HCT116 (cell line): ENCODE results near the gene SEC31B. TPM values are rescaled to one million over a fixed set of nuclear protein-coding genes. Genes with fewer than 3 reads are reported as not detected.

ENCODE experiments used
- ATAC-seq: fragments of 200-7000 bp; cut with Tn5 transposase; 2 replicates; pipeline ENCODE4 v1.9.1; 2020; ENCODE audit warnings: mild to moderate bottlenecking, moderate library complexity
- BruUV-seq: library from RNA; stranded (reverse); fragments of 400-500 nt; replicated peaks from 2 replicates; lab custom pipeline; 2021; lab: Mats Ljungman, UMichigan
- CTCF ChIA-PET: fragments of 300-600 bp; sonication (Branson Sonifier 250); formaldehyde crosslinking; loops from one replicate; lab custom pipeline; 2021; ENCODE audit warnings: antibody characterized with exemption; lab: Charles Lee
- POLR2A ChIA-PET: fragments of 300-600, 350-600 bp; sonication (Branson Sonifier 250); formaldehyde crosslinking; loops from one replicate; lab custom pipeline; 2021; ENCODE audit warnings: antibody characterized with exemption; lab: Charles Lee
- RAD21 ChIA-PET, 2 experiments: fragments of 300-600 bp; sonication (Branson Sonifier 250); formaldehyde crosslinking; loops; one replicate each; lab custom pipeline; 2023; ENCODE audit warnings: low total read pairs in 2 of 2; ENCODE audit not compliant: uncharacterized antibody in 2 of 2, unreplicated experiment in 2 of 2, low non-redundant PET in 1 of 2; lab: Charles Lee
- DNase-seq: peaks from one replicate; pipeline ENCODE4 v3.0.0-alpha.2; 2010; ENCODE audit warnings: low read depth, low spot score
- H2AFZ ChIP-seq: fragments of 200-600 bp; shearing (Covaris generic), sonication (generic); 2 replicates; pipeline ENCODE4 v1.6.1; 2017; ENCODE audit warnings: low read depth, mixed run types, mixed read lengths, antibody characterized with exemption, low read length; ENCODE audit not compliant: poor library complexity, severe bottlenecking
- H3K27ac ChIP-seq: 2 replicates; pipeline ENCODE4 v1.5.1; 2012; ENCODE audit warnings: low read depth, low read length
- H3K27me3 ChIP-seq: fragments of 200-600 bp; sonication (generic); 2 replicates; pipeline ENCODE4 v1.6.1; 2016; ENCODE audit warnings: mixed run types, low read length, mixed read lengths; ENCODE audit not compliant: insufficient read depth
- H3K36me3 ChIP-seq, 2 experiments: fragments of 200-500 bp in 1 of 2; fragments of 200-600 bp in 1 of 2; sonication (Bioruptor generic) in 1 of 2; sonication (generic) in 1 of 2; 2 replicates each; pipeline versions ENCODE4 v1.5.1 to v1.6.1; 2014 to 2016; ENCODE audit warnings: low read length in 2 of 2, inconsistent platforms in 1 of 2, mixed read lengths in 1 of 2, mixed run types in 1 of 2; ENCODE audit not compliant: insufficient read depth in 2 of 2, control insufficient read depth in 1 of 2
- H3K4me1 ChIP-seq, 2 experiments: fragments of 200-600 bp in 1 of 2; sonication (generic) in 1 of 2; 2 replicates each; pipeline versions ENCODE4 v1.5.1 to v1.6.1; 2012 to 2017; ENCODE audit warnings: low read length in 2 of 2, inconsistent platforms in 1 of 2, mild to moderate bottlenecking in 1 of 2, mixed read lengths in 1 of 2, mixed run types in 1 of 2, moderate library complexity in 1 of 2; ENCODE audit not compliant: insufficient read depth in 2 of 2, control insufficient read depth in 1 of 2
- H3K4me2 ChIP-seq: fragments of 200-600 bp; sonication (generic); 2 replicates; pipeline ENCODE4 v1.6.1; 2017; ENCODE audit warnings: mixed run types, low read length, mixed read lengths
- H3K4me3 ChIP-seq, 2 experiments: fragments of 200-600 bp in 1 of 2; sonication (generic) in 1 of 2; replicated peaks in 1 of 2; 2 replicates each; pipeline ENCODE4 v1.5.1; 2011 to 2016; ENCODE audit warnings: low read length in 2 of 2, control low read depth in 1 of 2, low read depth in 1 of 2, mild to moderate bottlenecking in 1 of 2, mixed read lengths in 1 of 2, mixed run types in 1 of 2
- H3K79me2 ChIP-seq: fragments of 200-600 bp; sonication (generic); 2 replicates; pipeline ENCODE4 v1.6.1; 2017; ENCODE audit warnings: mild to moderate bottlenecking, mixed run types, low read length, moderate library complexity, mixed read lengths; ENCODE audit not compliant: insufficient read depth
- H3K9ac ChIP-seq: fragments of 200-600 bp; sonication (generic); 2 replicates; pipeline ENCODE4 v1.6.1; 2016; ENCODE audit warnings: low read length, mixed read lengths
- H3K9me2 ChIP-seq: fragments of 200-600 bp; sonication (generic), shearing (Covaris generic); 2 replicates; pipeline ENCODE4 v1.6.1; 2017; ENCODE audit warnings: mixed run types, mild to moderate bottlenecking, moderate library complexity; ENCODE audit not compliant: insufficient read depth
- H3K9me3 ChIP-seq, 2 experiments: fragments of 200-500 bp in 1 of 2; fragments of 200-600 bp in 1 of 2; sonication (Bioruptor generic) in 1 of 2; sonication (generic) in 1 of 2; 2 replicates each; pipeline ENCODE4 v1.6.1; 2014 to 2017; ENCODE audit warnings: low read length in 2 of 2, mixed read lengths in 2 of 2, inconsistent platforms in 1 of 2, low read depth in 1 of 2, mild to moderate bottlenecking in 1 of 2, mixed run types in 1 of 2, moderate library complexity in 1 of 2; ENCODE audit not compliant: control insufficient read depth in 1 of 2, insufficient read depth in 1 of 2
- H4K20me1 ChIP-seq: fragments of 200-600 bp; sonication (generic), shearing (Covaris generic); 2 replicates; pipeline ENCODE4 v1.6.1; 2017; ENCODE audit warnings: mixed run types, mild to moderate bottlenecking, moderate library complexity; ENCODE audit not compliant: insufficient read depth
- CBX3 ChIP-seq: IDR thresholded peaks from 2 replicates; pipeline ENCODE4 v1.6.1; 2012; ENCODE audit warnings: low read depth
- CEBPB ChIP-seq: IDR thresholded peaks from 2 replicates; pipeline ENCODE4 v1.6.1; 2012; ENCODE audit warnings: low read depth
- EZH2 ChIP-seq: fragments of 200-600 bp; sonication (generic); IDR thresholded peaks from 2 replicates; pipeline ENCODE4 v1.6.1; 2017; ENCODE audit warnings: antibody characterized with exemption, mixed run types
- FOSL1 ChIP-seq: IDR thresholded peaks from 2 replicates; pipeline ENCODE4 v1.6.1; 2012; ENCODE audit warnings: low read depth
- JUND ChIP-seq: IDR thresholded peaks from 2 replicates; pipeline ENCODE4 v1.6.1; 2012
- MAX ChIP-seq: IDR thresholded peaks from 2 replicates; pipeline ENCODE4 v1.6.1; 2012
- POLR2A ChIP-seq: IDR thresholded peaks from 2 replicates; pipeline ENCODE4 v1.7.0; 2011; ENCODE audit warnings: borderline replicate concordance; ENCODE audit not compliant: insufficient read depth, insufficient read length; ENCODE audit errors: extremely low read depth
- POLR2AphosphoS5 ChIP-seq: IDR thresholded peaks from 2 replicates; pipeline ENCODE4 v1.6.1; 2011; ENCODE audit warnings: mild to moderate bottlenecking, low read depth, low read length, moderate library complexity
- SIN3A ChIP-seq: IDR thresholded peaks from 2 replicates; pipeline ENCODE4 v1.6.1; 2012; ENCODE audit warnings: low read depth
- SP1 ChIP-seq: IDR thresholded peaks from 2 replicates; pipeline ENCODE4 v1.6.1; 2012; ENCODE audit warnings: low read depth
- SRF ChIP-seq: IDR thresholded peaks from 2 replicates; pipeline ENCODE4 v1.6.1; 2012; ENCODE audit warnings: low read depth
- YY1 ChIP-seq: IDR thresholded peaks from 2 replicates; pipeline ENCODE4 v1.6.1; 2011; ENCODE audit warnings: low read length, low read depth, moderate library complexity, mild to moderate bottlenecking; ENCODE audit not compliant: insufficient replicate concordance; ENCODE audit errors: extremely low read depth
- ZFX ChIP-seq: fragments of 450-650 bp; IDR thresholded peaks from 2 replicates; pipeline ENCODE4 v1.6.1; 2017
- intact Hi-C: fragments of 100-400 bp; cut with micrococcal nuclease; formaldehyde crosslinking; loops from 2 replicates; pipeline ENCODE4 v1.10.0; 2022
- total RNA-seq: library from RNA; stranded (reverse); gene quantifications from one replicate; pipeline ENCODE4 v1.2.1, GENCODE V29; 2021; ENCODE audit not compliant: unreplicated experiment
- TF ChIP-seq, protein P1 (sequence below): IDR thresholded peaks from 2 replicates; pipeline ENCODE4 v1.6.1; 2012
- TF ChIP-seq, protein P2 (sequence below), 3 experiments: fragments of 200-600 bp in 1 of 3; sonication (generic) in 1 of 3; IDR thresholded peaks in 2 of 3; conservative IDR thresholded peaks in 1 of 3; 2 replicates each; pipeline ENCODE4 v1.5.1; 2012 to 2017; ENCODE audit warnings: low read depth in 2 of 3, low read length in 2 of 3, antibody characterized with exemption in 1 of 3, borderline replicate concordance in 1 of 3, control low read depth in 1 of 3, mild to moderate bottlenecking in 1 of 3, mixed read lengths in 1 of 3, mixed run types in 1 of 3, moderate library complexity in 1 of 3; ENCODE audit not compliant: insufficient read depth in 1 of 3
- TF ChIP-seq, protein P3 (sequence below): IDR thresholded peaks from 2 replicates; pipeline ENCODE4 v1.6.1; 2011; ENCODE audit warnings: mild to moderate bottlenecking, low read length, moderate library complexity; ENCODE audit not compliant: insufficient replicate concordance; ENCODE audit errors: extremely low read depth
- TF ChIP-seq, protein P4 (sequence below): IDR thresholded peaks from 2 replicates; pipeline ENCODE4 v1.6.1; 2012; ENCODE audit warnings: low read depth

SEC31B gene
- total RNA-seq, 1 experiment from 2014 or later, result 30.9 TPM

GRCh38 chr10:100447663-100448062, 72.0 kb downstream of the SEC31B start:
- Histone ChIP-seq H2AFZ (no peak overlapping the region), H3K36me3 (no peaks in the 10 kb centered on the region), H3K9me3 (no peaks in the 10 kb centered on the region), H3K4me1 (no peaks in the 10 kb centered on the region), H3K27me3 (no peaks in the 10 kb centered on the region)
- ChIA-PET POLR2A (no interaction called here), RAD21 (no interaction called here)
- TF ChIP-seq, protein P1, sequence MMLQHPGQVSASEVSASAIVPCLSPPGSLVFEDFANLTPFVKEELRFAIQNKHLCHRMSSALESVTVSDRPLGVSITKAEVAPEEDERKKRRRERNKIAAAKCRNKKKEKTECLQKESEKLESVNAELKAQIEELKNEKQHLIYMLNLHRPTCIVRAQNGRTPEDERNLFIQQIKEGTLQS, result no peak
- TF ChIP-seq FOSL1 (no peak), SP1 (no peak), ZFX (no peak), JUND (no peak), CEBPB (no peak), SIN3A (no peak), POLR2AphosphoS5 (no peak), MAX (no peak), CBX3 (no peak), EZH2 (no peak), YY1 (no peak), SRF (no peak), POLR2A (no peak)
- TF ChIP-seq, protein P2, sequence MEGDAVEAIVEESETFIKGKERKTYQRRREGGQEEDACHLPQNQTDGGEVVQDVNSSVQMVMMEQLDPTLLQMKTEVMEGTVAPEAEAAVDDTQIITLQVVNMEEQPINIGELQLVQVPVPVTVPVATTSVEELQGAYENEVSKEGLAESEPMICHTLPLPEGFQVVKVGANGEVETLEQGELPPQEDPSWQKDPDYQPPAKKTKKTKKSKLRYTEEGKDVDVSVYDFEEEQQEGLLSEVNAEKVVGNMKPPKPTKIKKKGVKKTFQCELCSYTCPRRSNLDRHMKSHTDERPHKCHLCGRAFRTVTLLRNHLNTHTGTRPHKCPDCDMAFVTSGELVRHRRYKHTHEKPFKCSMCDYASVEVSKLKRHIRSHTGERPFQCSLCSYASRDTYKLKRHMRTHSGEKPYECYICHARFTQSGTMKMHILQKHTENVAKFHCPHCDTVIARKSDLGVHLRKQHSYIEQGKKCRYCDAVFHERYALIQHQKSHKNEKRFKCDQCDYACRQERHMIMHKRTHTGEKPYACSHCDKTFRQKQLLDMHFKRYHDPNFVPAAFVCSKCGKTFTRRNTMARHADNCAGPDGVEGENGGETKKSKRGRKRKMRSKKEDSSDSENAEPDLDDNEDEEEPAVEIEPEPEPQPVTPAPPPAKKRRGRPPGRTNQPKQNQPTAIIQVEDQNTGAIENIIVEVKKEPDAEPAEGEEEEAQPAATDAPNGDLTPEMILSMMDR (IDR thresholded peaks at IDR 0.05 in 2 of 3, conservative IDR thresholded peaks at IDR 0.05 in 1 of 3; ENCODE audit: borderline replicate concordance in 1 of 3, insufficient read depth in 1 of 3, low read depth in 2 of 3, low read length in 2 of 3), result no peak
- TF ChIP-seq, protein P3, sequence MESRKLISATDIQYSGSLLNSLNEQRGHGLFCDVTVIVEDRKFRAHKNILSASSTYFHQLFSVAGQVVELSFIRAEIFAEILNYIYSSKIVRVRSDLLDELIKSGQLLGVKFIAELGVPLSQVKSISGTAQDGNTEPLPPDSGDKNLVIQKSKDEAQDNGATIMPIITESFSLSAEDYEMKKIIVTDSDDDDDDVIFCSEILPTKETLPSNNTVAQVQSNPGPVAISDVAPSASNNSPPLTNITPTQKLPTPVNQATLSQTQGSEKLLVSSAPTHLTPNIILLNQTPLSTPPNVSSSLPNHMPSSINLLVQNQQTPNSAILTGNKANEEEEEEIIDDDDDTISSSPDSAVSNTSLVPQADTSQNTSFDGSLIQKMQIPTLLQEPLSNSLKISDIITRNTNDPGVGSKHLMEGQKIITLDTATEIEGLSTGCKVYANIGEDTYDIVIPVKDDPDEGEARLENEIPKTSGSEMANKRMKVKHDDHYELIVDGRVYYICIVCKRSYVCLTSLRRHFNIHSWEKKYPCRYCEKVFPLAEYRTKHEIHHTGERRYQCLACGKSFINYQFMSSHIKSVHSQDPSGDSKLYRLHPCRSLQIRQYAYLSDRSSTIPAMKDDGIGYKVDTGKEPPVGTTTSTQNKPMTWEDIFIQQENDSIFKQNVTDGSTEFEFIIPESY, result no peak
- TF ChIP-seq, protein P4, sequence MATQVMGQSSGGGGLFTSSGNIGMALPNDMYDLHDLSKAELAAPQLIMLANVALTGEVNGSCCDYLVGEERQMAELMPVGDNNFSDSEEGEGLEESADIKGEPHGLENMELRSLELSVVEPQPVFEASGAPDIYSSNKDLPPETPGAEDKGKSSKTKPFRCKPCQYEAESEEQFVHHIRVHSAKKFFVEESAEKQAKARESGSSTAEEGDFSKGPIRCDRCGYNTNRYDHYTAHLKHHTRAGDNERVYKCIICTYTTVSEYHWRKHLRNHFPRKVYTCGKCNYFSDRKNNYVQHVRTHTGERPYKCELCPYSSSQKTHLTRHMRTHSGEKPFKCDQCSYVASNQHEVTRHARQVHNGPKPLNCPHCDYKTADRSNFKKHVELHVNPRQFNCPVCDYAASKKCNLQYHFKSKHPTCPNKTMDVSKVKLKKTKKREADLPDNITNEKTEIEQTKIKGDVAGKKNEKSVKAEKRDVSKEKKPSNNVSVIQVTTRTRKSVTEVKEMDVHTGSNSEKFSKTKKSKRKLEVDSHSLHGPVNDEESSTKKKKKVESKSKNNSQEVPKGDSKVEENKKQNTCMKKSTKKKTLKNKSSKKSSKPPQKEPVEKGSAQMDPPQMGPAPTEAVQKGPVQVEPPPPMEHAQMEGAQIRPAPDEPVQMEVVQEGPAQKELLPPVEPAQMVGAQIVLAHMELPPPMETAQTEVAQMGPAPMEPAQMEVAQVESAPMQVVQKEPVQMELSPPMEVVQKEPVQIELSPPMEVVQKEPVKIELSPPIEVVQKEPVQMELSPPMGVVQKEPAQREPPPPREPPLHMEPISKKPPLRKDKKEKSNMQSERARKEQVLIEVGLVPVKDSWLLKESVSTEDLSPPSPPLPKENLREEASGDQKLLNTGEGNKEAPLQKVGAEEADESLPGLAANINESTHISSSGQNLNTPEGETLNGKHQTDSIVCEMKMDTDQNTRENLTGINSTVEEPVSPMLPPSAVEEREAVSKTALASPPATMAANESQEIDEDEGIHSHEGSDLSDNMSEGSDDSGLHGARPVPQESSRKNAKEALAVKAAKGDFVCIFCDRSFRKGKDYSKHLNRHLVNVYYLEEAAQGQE, result no peak
- TF ChIP-seq, all 23 proteins: peak for 0
- no peak overlapping the region for H3K9ac ChIP-seq
- CTCF ChIA-PET, result interaction anchor here (1.5 kb wide), 1 partner anchor 9 kb away, joined by 3 read pairs; no protein-coding TSS in a partner anchor
- no peaks in the 10 kb centered on the region for H4K20me1 ChIP-seq
- no peak for ATAC-seq
- no peak overlapping the region for H3K4me2 ChIP-seq
- intact Hi-C loops, result no loop called here
- H3K79me2 ChIP-seq, result no peaks in the 10 kb centered on the region
- no TSS peak for BruUV-seq
- H3K27ac ChIP-seq, result no peak overlapping the region
- DNase-seq, result no peak
- no peaks in the 10 kb centered on the region for H3K9me2 ChIP-seq
- H3K4me3 ChIP-seq, result no peak overlapping the region
